ENCODE measurements around the gene SH3YL1. TPM values are rescaled to one million over a fixed set of nuclear protein-coding genes. Genes with fewer than 3 reads are reported as not detected.

Gene SH3YL1
- polyA plus RNA-seq, 1 donor (not counting 4 experiments of a cell fraction or from before 2014, with no cell fraction given) = 41.8 TPM

DNA sequence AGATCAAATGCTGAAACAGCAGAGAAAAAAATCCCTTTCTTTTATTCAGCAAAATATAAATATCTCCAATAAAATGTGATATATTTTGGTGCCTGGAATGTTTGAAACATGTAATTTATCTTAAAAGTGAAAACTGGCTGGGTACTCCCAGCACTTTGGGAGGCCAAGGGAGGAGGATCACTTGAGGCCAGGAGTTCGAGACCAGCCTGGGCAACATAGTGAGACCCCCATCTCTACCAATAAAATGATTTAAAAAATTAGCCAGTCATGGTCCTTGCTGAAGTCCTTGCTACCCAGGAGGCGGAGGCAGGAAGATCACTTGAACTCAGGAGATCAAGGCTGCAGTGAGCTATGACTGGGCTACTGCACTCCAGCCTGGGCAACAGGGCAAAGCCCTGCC is 8.6 kb downstream of the SH3YL1 start:
- Histone ChIP-seq H3K27ac (ENCODE audit: control insufficient read depth, insufficient read depth, low read length) (no peak overlapping the region), H3K9me3 (ENCODE audit: control insufficient read depth, low read depth, low read length) (no peaks in the 10 kb centered on the region), H3K27me3 (ENCODE audit: control insufficient read depth, extremely low read depth, insufficient read depth, low read length) (no peaks in the 10 kb centered on the region), H3K79me2 (ENCODE audit: control insufficient read depth, insufficient read depth, low read length) (peaks cover under 1% of the 10 kb centered on the region), H4K20me1 (ENCODE audit: control insufficient read depth, extremely low read depth, insufficient read depth, low read length) (no peaks in the 10 kb centered on the region), H3K4me2 (ENCODE audit: control insufficient read depth, extremely low read depth, insufficient read depth, low read depth, low read length) (no peak overlapping the region), H3K9ac (ENCODE audit: control insufficient read depth, extremely low read depth, insufficient read depth, low read length) (no peak overlapping the region), H3K36me3 (ENCODE audit: control insufficient read depth in 2 of 2, extremely low read depth in 1 of 2, insufficient read depth in 2 of 2, low read length in 2 of 2) (peaks cover 2 to 5% of the 10 kb centered on the region in 2 experiments), H2AFZ (ENCODE audit: control insufficient read depth, low read length) (no peak overlapping the region), H3K4me1 (ENCODE audit: control insufficient read depth, extremely low read depth, insufficient read depth, low read length) (no peaks in the 10 kb centered on the region), H3K4me3 (ENCODE audit: control insufficient read depth in 2 of 3, extremely low read depth in 1 of 3, insufficient read depth in 2 of 3, low read depth in 1 of 3, low read length in 3 of 3) (no peak overlapping the region), H3K9me1 (ENCODE audit: control insufficient read depth, extremely low read depth, insufficient read depth, low read length) (no peaks in the 10 kb centered on the region)
- no peak for DNase-seq (ENCODE audit: low read depth, low spot score)
- FAIRE-seq = no peak
- dilution Hi-C loops (cut with MboI; ENCODE audit: extremely low pct_ligation_motif_present, low sequenced_read_pairs) = no loop called here
- no peak for TF ChIP-seq EZH2 (IDR thresholded peaks at IDR 0.05; ENCODE audit: low read length)
- TF ChIP-seq, protein P1, sequence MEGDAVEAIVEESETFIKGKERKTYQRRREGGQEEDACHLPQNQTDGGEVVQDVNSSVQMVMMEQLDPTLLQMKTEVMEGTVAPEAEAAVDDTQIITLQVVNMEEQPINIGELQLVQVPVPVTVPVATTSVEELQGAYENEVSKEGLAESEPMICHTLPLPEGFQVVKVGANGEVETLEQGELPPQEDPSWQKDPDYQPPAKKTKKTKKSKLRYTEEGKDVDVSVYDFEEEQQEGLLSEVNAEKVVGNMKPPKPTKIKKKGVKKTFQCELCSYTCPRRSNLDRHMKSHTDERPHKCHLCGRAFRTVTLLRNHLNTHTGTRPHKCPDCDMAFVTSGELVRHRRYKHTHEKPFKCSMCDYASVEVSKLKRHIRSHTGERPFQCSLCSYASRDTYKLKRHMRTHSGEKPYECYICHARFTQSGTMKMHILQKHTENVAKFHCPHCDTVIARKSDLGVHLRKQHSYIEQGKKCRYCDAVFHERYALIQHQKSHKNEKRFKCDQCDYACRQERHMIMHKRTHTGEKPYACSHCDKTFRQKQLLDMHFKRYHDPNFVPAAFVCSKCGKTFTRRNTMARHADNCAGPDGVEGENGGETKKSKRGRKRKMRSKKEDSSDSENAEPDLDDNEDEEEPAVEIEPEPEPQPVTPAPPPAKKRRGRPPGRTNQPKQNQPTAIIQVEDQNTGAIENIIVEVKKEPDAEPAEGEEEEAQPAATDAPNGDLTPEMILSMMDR (optimal IDR thresholded peaks at IDR 0.05 in 1 of 3, IDR thresholded peaks at IDR 0.05 in 1 of 3, conservative IDR thresholded peaks at IDR 0.05 in 1 of 3; ENCODE audit: extremely low read depth in 1 of 3, insufficient read depth in 2 of 3, low read length in 3 of 3) = no peak

DNA sequence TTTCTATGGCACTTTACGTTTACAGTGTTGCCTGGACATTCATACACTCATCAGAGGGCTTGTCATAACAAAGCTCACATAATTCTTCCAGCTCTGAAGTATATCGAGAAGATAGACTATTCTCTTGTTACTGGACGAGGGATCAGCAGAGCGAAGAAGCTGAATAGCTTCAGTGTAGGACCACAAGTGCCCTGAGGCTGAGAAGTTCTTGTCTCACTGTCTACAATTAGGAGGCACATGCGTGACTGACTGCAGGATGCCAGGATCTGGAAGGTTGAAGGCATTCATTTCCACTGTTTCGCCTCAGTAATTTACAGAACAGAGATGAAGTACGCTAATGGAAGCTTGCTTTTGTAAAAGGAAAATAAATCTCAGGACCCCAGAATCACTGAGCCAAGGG is 9.6 kb downstream of the SH3YL1 start:
- Histone ChIP-seq H4K20me1 (ENCODE audit: control insufficient read depth, extremely low read depth, insufficient read depth, low read length) (no peaks in the 10 kb centered on the region), H3K27ac (ENCODE audit: control insufficient read depth, insufficient read depth, low read length) (no peak overlapping the region), H3K36me3 (ENCODE audit: control insufficient read depth in 2 of 2, extremely low read depth in 1 of 2, insufficient read depth in 2 of 2, low read length in 2 of 2) (peaks cover 2 to 5% of the 10 kb centered on the region in 2 experiments), H3K4me3 (ENCODE audit: control insufficient read depth in 2 of 3, extremely low read depth in 1 of 3, insufficient read depth in 2 of 3, low read depth in 1 of 3, low read length in 3 of 3) (no peak overlapping the region), H3K9me1 (ENCODE audit: control insufficient read depth, extremely low read depth, insufficient read depth, low read length) (no peaks in the 10 kb centered on the region), H3K4me1 (ENCODE audit: control insufficient read depth, extremely low read depth, insufficient read depth, low read length) (no peaks in the 10 kb centered on the region), H3K9ac (ENCODE audit: control insufficient read depth, extremely low read depth, insufficient read depth, low read length) (no peak overlapping the region), H3K9me3 (ENCODE audit: control insufficient read depth, low read depth, low read length) (no peaks in the 10 kb centered on the region), H2AFZ (ENCODE audit: control insufficient read depth, low read length) (no peak overlapping the region), H3K27me3 (ENCODE audit: control insufficient read depth, extremely low read depth, insufficient read depth, low read length) (no peaks in the 10 kb centered on the region), H3K4me2 (ENCODE audit: control insufficient read depth, extremely low read depth, insufficient read depth, low read depth, low read length) (no peak overlapping the region), H3K79me2 (ENCODE audit: control insufficient read depth, insufficient read depth, low read length) (no peaks in the 10 kb centered on the region)
- FAIRE-seq = peak; percentile 5
- TF ChIP-seq EZH2 (IDR thresholded peaks at IDR 0.05; ENCODE audit: low read length) = no peak
- TF ChIP-seq, protein P1 (optimal IDR thresholded peaks at IDR 0.05 in 1 of 3, IDR thresholded peaks at IDR 0.05 in 1 of 3, conservative IDR thresholded peaks at IDR 0.05 in 1 of 3; ENCODE audit: extremely low read depth in 1 of 3, insufficient read depth in 2 of 3, low read length in 3 of 3) = no peak
- DNase-seq (ENCODE audit: low read depth, low spot score) = no peak
- dilution Hi-C loops (cut with MboI; ENCODE audit: extremely low pct_ligation_motif_present, low sequenced_read_pairs) = no loop called here
